Measurements from ENCODE around the gene AURKB.
"Not testable (repeated sequence)": the region's sequence is repeated elsewhere in the genome, so short reads cannot be mapped to it uniquely, and the experiment has no call there.

Gene AURKB

DNA sequence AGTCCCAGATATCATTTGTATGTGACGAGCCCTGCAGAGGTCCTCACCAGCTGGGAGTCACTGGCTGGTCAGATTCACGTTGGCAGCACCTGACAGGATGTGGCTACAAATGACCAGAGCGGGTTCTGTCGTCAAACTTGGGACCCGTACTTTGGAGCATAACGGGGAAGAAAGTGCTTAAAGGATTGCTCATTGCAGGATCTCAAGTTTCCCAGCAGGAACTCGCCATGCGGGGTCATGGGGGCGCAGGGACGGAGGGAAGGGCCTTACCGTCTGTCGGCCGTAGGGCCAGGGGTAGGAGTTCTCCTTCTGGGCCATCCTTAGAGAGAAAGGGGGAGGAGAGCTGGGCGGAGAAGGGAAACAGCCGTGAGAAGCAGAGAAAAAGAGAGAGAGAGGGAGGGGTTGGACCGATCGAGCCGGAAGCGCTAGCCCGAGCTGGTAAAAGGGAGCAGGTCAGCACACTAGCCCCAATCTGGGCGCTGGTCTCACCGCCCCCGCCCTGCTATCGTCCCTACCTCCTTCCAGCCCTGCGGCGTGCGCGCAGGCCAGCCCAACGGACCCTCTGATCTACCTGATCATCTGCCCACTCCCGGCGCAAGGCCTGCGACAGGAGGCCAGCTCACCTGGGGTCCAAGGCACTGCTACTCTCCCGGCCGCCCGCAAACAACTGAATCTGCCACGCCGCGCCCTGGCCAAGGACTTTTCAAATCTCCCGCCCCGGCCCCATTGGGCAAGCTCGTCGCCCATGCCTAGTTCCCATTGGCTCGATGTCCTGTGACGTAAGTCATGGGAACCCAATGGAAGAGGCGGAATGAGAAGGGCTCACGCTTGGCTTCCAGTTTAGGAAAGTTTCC lies at the start of gene AURKB:
AURKB (minus strand) TSS at position 669 of the 854 bp plus-strand sequence; CDS start at position 318, 351 bp downstream.
- DNase-seq (ENCODE audit: low spot score), result peak; percentile 95

DNA sequence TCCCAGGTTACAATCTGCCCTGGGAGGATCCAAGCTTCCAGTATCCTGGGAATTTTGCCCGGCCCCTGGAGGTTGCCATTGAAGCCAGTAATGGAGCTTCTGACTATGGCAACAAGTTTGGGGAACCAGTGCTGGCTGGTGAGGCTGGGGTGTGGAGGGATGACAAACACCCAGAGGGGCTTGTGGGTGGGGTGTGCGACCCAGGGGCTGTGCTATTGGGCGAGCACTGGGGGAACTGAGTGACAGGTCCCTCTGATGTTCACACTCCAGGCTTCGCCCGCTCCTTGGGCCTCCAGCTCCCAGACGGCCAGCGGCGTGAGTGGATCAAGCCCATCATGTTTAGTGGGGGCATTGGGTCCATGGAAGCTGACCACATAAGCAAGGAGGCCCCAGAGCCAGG lies 47.4 kb upstream of the AURKB start:
- DNase-seq (ENCODE audit: low spot score), result no peak

DNA sequence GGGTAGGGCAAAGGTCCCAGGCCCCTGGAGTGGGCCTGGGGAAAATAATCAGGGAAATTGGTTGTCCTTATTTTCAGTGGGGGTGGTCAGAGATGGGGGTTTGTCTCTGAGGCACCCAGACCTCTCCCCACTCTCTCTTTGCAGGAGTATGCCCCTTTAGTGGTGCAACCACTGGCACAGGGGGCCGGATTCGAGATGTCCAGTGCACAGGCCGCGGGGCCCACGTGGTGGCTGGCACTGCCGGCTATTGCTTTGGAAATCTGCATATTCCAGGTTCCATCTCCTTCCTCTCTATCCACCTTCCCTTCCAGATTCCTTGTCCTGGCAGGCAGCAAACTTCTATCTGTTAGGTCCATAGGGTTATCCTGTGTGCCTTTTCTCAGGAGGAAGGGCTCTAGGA lies 46.3 kb upstream of the AURKB start:
- no peak for DNase-seq (ENCODE audit: low spot score)

DNA sequence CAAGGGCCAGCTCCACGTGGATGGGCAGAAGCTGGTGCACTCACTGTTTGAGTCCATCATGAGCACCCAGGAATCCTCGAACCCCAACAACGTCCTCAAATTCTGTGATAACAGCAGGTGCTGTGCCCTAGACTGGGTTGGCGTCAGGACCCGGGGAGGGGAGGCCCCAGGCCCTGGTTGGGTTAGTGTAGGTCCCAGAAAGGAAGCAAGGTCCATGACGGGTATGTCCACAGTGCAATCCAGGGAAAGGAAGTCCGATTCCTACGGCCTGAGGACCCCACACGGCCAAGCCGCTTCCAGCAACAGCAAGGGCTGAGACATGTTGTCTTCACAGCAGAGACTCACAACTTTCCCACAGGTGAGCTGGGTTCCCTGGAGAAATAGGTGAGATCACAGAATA lies 45.9 kb upstream of the AURKB start:
- no peak for DNase-seq (ENCODE audit: low spot score)

DNA sequence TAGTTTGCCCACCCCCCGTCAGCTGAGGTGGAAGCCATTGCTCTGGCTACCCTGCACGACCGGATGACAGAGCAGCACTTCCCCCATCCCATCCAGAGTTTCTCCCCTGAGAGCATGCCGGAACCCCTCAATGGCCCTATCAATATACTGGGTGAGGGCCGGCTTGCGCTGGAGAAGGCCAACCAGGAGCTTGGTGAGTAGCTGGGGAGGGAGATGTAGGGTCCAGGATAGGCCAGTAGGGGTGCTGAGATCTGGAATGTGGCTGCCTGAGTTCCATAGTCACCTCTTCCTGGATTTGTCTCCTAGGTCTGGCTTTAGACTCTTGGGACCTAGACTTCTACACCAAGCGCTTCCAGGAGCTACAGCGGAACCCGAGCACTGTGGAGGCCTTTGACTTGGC lies 45.1 kb upstream of the AURKB start:
- no peak for DNase-seq (ENCODE audit: low spot score)

DNA sequence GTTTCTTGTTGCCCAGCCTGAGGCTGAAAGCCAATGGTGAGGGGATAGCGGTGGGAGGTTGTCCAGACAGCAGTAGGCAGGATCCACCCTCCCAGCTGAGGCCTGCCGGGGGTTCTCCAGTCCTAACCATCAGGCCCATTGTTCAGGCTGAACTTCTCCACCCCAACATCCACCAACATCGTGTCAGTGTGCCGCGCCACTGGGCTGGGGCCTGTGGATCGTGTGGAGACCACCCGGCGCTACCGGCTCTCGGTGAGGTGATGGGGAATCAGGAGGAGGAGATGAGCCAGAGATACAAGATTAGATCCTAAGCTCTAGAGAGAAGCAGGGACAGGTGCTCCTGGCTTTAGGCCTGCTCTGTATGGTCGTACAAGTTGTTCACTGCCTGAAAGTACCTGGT lies 44.5 kb upstream of the AURKB start:
- DNase-seq (ENCODE audit: low spot score), result no peak

DNA sequence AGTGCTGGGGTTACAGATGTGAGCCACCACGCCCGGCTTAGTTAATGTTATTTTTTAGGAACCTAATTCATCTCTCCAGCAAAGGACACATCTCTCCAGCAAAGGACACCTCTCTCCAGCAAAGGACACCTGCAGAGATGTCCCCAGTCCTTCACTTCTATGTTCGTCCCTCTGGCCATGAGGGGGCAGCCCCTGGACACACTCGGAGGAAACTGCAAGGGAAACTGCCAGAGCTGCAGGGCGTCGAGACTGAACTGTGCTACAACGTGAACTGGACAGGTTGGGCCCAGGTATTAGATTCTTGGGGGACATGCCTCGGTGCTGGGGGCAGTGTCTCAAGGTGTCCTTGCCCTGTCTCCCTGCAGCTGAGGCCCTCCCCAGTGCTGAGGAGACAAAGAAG lies 43.4 kb upstream of the AURKB start:
- peak; percentile 8 for DNase-seq (ENCODE audit: low spot score)

DNA sequence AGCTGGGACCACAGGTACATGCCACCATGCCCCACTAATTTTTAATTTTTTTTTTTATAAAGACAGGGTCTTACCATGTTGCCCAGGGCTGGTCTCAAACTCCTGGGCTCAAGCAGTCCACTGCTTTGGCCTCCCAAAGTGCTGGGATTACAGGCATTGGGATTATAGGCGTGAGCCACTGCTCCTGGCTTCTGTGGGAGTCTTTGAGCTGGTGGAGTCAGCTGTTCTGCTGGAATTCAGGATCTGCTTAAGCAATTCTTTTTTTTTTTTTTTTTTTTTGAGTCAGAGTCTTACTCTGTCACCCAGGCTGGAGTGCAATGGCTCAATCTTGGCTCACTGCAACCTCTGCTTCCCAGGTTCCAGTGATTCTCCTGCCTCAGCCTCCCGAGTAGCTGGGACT lies 41.0 kb upstream of the AURKB start:
- not testable (repeated sequence) for DNase-seq (ENCODE audit: low spot score)

DNA sequence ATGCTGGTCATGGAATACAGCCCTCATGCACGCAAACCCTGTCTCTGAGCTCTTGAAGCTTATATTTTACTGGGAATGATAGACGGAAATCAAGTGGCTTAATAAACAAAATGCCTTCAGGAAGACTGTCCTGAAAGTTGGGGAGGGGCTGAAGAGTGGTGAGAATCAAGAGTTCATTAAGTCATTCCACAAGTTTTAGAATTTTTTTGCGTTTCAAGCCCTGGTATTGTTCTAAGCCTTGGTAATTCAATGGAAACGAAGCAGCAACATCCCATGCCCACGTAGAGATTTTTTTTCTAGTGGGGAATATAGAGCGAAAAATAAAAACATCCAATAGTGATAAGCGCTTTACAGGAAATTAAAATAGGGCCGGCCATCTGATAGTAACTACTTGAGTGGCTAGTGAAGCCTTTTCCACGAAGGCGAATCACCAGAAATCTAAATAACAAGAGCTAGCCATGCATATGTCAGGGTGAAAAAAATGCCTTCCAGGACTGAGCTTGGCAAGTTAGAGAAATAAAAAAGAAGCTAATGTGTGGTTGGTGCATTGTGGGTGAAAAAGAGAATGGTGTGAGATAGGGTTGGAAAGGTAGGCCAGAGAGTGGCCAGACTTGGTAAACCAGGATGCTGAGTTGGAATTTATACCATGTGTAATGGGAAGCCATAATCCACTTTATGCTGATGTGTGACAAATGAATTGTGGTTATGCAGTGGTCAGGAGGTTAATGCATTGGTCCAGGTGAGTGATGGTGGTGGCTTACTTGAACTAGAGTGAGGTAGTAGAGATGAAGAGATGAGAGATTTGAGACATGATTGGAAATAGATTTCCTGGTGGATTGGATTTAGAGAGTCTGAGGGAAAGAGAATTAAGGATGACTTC lies 39.5 kb upstream of the AURKB start:
- DNase-seq (ENCODE audit: low spot score), result no peak

DNA sequence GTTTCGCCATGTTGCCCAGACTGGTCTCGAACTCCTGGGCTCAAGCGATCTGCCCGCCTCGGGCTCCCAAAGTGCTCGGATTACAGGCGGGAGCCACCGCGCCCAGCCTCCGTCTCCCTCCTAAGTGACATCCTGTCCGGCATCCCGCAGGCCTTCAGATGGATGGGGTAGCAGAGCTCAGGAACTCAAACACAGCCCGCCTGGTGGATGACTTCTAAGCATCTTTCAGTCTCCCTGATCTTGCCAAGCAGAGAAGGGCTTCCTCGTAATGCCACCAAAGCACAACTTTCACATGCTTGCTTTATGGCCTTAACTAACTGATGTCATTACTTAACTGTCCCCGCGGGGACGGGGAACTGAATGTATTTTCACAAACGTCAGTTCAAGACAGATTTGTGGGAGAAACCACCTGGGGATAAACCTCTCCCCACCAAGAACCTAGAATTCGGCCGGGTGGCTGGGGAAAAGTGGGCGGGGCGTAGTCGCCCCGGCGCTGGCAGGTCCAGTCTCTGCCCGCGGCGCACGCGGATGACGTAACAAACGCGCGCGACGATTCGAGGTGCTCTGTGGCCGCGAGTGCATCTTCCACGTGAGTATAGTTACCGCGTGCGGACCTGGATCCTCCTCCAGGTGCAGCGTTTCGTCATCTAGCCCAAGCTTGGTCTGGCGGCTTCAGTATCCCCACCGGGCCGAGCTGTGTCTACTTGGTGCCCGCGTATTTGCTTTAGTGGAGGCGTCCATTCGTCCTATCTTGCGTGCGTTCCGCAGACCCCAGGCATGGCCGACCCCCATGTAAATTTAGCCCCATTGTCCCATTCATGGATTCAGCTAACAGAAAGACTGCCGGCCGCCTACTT lies 38.6 kb upstream of the AURKB start, which contains the start of gene PFAS:
PFAS (plus strand) TSS at position 539 of the 857 bp plus-strand sequence. CDS start 4,649 bp downstream, outside the sequence.
- peak; percentile 94 for DNase-seq (ENCODE audit: low spot score)

DNA sequence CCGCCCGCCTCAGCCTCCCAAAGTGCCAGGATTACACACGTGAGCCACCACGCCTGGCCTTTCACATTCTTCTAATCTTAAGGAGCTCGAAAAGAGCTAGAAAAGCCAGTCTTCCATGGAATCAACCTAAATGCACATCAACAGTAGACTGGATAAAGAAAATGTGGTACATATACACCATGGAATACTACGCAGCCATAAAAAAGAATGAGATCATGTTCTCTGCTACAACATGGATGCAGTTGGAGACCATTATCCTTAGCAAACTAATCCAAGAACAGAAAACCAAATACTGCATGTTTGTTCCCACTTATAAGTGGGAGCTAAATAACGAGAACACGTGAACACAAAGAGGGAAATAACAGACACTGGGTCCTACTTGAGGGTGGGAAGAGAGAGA lies 34.4 kb upstream of the AURKB start:
- no peak for DNase-seq (ENCODE audit: low spot score)

DNA sequence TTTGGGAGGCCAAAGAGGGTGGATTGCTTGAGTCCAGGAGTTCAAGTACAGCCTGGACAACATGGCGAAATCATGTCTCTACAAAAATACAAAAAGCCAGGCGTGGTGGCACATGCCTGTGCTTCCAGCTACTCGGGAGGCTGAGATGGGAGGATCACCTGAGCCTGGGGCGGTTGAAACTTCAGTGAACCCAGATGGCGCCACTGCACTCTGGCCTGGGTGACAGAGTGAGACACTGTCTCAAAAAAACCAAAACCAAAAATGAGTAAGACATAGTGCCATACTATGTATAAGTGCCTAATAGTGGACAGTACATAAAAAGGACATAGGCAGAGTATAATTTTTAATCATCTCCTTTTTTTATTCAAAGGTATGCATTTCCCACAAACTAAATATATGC lies 33.5 kb upstream of the AURKB start:
- peak; percentile 28 for DNase-seq (ENCODE audit: low spot score)

DNA sequence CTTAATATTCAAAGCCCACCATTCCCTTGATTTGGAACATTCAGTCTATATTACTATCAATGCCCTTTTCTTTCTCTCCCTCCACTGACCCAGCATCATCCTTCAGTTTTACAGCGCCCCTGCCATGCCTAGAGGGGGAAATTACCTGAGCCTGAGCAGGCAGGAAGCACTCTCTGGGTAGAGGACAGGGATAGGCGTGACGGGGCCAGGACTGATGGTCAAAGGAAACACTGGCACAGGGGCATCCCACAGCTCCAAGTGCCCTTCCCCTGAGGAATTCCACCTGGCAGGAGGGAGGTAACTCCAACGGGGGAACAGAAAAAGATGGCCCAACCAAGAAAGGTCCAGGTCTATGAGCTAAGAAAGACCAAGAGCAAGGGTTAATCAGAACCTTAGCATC lies 27.5 kb upstream of the AURKB start:
- no peak for DNase-seq (ENCODE audit: low spot score)

DNA sequence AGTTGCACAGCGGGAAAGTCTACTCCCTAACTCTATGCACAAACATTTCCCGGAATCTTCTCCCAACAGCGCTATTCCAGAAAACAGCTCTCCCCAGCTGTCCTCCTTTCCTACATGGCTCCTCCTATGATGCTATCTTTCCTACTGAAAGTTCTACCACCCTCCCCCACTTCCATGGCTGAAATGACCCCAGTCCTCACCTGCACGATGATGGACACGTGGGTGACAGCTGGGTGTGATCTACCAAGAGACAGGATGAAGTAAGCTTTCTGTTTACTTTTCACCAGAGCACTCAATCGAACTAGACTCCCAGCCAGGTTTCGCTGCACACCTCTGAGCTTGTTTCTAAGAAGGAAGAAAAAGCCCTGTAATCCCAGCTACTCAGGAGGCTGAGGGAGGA lies 26.8 kb upstream of the AURKB start:
- no peak for DNase-seq (ENCODE audit: low spot score)

DNA sequence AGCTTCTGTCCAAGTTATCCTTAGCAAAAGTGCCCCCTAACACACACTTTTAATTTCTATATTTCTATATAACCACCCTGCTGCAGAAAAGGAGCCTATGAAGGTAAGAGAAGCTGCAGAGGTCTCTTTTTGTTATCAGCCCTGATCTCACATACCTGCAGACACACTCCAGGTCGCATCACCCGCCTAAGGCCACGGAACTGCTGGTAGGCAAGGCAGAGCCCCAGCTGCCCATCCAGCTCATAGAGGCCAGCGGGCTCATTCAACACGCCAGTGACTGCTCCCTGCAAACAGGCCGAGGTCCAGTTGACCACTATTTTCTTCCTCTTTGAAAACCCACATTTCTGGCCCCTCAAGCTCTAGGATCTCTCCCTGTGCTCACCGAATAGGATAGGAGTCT lies 25.3 kb upstream of the AURKB start:
- DNase-seq (ENCODE audit: low spot score), result no peak

DNA sequence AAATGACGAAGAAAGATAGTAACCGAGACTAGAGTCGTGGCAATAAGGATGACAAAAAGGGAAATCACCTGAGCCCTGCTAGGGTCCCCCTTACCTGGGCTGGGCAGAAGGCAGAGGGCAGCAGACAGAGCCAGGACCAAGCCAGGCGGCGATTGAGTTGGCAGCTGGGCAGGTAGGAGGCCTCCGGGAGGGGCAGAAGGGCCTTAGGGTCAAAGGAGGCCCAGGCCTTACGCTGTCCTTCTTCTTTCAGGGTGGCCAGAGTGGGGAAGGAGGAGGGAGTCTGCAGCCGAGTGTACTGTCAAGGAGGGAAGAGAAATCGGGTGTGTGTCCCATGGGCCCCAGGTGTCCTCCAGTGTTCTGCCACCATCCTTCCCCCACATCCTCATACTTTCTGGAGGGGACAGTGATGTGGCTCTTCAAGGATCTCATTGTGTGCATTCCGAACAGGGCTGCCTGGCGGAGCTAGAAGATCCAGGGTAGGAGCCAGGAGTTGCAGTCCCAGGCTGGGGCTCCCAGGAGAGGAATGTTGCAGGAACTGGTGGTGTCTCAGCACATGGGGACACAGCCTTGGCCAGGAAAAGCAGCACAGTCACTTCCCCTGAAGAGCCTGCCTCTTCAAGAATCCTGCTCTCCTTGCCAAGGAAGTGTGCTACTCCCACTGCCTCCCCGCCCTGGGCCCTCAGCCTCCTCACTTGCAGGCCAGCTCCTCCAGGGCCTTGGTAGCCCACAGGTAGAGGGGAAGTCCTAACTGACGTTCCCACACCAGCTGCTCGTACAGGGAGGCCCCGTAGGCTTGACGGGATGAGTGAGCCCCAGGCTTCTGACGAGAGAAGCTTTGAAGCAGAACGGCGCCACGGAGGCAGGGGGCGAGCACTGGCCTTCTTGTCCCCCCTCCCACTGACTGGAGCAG lies 24.2 kb upstream of the AURKB start:
- DNase-seq (ENCODE audit: low spot score), result no peak

DNA sequence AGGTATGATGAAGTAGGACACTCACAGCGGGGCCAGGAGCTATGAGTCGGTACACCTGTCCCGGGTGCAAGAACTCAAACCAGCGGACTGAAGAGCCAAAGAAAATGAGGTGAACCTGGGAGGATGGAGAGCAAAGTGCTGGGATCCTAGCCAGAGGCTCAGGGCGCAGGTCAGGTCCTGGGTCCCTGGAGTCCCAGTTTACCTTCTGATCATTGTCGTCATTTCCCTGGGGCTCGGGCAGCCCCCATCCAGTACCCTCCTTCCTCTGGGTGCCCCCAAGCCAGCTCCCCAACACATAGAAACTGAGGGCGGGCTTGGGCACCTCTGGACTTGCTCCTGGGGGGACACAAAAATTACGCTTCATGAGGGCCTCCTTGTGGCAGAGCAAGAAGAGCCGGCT lies 21.3 kb upstream of the AURKB start:
- no peak for DNase-seq (ENCODE audit: low spot score)

DNA sequence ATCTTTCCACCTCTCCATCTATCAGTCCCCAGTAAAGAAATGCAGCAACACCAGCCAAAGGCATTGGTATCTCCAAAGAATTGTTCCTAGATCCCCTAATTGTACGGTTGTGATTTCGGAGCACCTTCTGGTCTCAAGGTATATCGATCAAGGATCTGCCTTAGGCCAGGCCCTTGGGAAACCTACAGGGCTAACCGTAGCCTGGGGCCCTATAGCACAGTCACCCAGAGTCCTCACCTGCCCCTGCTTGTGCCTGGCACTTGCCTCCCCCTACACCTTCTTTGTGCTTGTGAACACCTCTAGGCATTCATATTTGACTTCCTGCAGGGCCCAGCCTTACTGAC lies 16.8 kb upstream of the AURKB start:
- DNase-seq (ENCODE audit: low spot score), result no peak

DNA sequence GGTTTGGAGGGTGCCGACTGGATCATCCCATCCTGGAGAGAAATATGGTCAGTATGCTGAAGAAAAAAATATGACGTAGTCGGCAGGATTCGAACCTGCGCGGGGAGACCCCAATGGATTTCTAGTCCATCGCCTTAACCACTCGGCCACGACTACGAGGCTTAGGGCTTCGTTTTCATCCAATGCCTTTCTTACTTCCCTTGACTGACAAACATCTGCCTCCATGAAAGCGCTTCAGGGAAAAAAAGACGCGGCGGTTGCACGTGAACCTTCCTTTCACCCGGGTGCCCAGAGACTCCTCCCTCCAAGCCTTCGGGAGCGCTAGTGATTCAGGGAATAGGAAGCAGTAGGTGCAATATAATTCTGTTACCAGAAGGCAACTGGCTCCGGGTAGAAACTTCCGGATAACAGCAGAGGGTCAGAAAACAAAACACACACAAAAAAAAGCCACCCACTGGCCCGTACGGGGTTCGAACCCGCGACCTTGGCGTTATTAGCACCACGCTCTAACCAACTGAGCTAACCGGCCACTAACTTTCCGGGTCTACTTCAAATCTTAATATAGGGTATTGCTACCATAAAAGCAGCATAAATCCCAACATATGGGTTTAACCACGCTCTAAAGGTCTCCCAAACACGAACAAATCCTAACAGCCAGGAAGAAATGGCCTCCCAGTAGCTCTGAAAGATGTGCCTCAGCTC lies 16.3 kb upstream of the AURKB start:
- DNase-seq (ENCODE audit: low spot score), result no peak

DNA sequence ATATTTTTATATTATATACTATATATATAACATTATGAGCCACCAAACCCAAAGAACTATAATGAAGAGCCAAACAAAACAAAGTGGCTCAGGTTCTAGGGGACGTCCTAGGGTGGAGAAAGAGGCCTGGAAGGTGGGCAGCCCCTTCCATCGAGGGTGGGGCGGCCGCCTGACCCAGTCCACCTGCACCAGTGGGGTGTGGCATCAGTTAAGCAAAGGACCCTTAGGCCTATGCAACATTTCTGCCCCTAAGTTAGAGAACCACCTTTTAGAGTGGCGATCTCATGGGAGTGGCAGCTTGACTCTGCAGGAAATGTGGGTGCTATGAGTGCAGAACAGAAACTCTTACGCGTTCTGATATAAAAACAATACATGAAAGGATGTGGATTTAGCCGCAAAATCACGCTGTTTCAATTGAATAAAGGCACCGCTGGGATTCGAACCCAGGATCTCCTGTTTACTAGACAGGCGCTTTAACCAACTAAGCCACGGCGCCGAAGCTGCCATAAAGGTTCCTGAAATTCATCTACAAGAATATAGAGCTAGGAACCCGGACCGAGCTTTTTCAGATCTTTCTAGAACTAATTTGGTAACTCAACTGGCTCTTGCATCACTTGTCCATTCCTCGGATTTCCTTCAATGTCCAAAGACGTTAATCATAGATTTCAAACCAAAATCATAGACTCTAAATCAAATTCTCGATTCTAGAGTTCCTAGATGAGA lies 15.6 kb upstream of the AURKB start:
- DNase-seq (ENCODE audit: low spot score), result peak; percentile 59
